ENCODE data around the gene IGF1R. TPM values are rescaled to one million over a fixed set of nuclear protein-coding genes. Genes with fewer than 3 reads are reported as not detected.

IGF1R gene
- total and polyA plus RNA-seq, 2 of the 8 experiments (the other 6 are each of a cell fraction or from before 2014, with no cell fraction given), result 32.9 to 109 TPM

- no peaks in the 10 kb centered on the region for H4K20me1 ChIP-seq (replicated peaks in 1 of 2; ENCODE audit: control insufficient read depth in 1 of 2, insufficient read depth in 2 of 2, low read length in 2 of 2)
- H3K4me1 ChIP-seq (replicated peaks in 1 of 4; ENCODE audit: control insufficient read depth in 3 of 4, insufficient read depth in 4 of 4, low read length in 3 of 4), result no peaks in the 10 kb centered on the region
- H3K23me2 ChIP-seq (ENCODE audit: low read depth, low read length), result no peaks in the 10 kb centered on the region
- H3K4me2 ChIP-seq (ENCODE audit: insufficient read depth in 1 of 2, low read depth in 2 of 2, low read length in 2 of 2), result no peak overlapping the region
- FAIRE-seq (no peak), DNase-seq (ENCODE audit: low read depth in 1 of 2, low spot score in 2 of 2) (no peak)
- no peak overlapping the region for H2BK12ac ChIP-seq (ENCODE audit: low read depth, low read length)
- POLR2A ChIA-PET (ENCODE audit: partially characterized antibody), result no interaction called here
- H3K18ac ChIP-seq (ENCODE audit: extremely low read depth, low read length), result no peak overlapping the region
- H3K79me2 ChIP-seq (ENCODE audit: control insufficient read depth in 1 of 2, insufficient read depth in 2 of 2, low read length in 2 of 2), result no peaks in the 10 kb centered on the region
- H3K36me3 ChIP-seq (ENCODE audit: control insufficient read depth in 2 of 4, insufficient read depth in 4 of 4, low read length in 3 of 4), result peaks cover 8 to 38% (median 30%) of the 10 kb centered on the region in 4 experiments; a peak in 7 of 8 replicates
- peaks cover 3 to 10% of the 10 kb centered on the region in 2 experiments; a peak in 1 of 4 replicates for H3K9me3 ChIP-seq (ENCODE audit: insufficient read depth in 2 of 2, low read depth in 1 of 2, low read length in 1 of 2)
- H3K27ac ChIP-seq (ENCODE audit: low read depth, low read length), result no peak overlapping the region
- no peaks in the 10 kb centered on the region for H3K27me3 ChIP-seq (replicated peaks in 1 of 4; ENCODE audit: control insufficient read depth in 3 of 4, extremely low read depth in 1 of 4, insufficient read depth in 3 of 4, low read length in 3 of 4)
- no peak overlapping the region for H3K14ac ChIP-seq (ENCODE audit: insufficient read length)
- H3K23ac ChIP-seq (ENCODE audit: insufficient read length), result no peak overlapping the region
- no peak overlapping the region for H4K5ac ChIP-seq (ENCODE audit: insufficient read length, low read depth, low read length)
- TF ChIP-seq ATF3 (IDR thresholded peaks at IDR 0.05; ENCODE audit: insufficient read depth, low read depth, low read length) (no peak), RNF2 (IDR thresholded peaks at IDR 0.05; ENCODE audit: borderline replicate concordance, low read depth, low read length, missing control alignments, poor library complexity, severe bottlenecking) (no peak), NRF1 (IDR thresholded peaks at IDR 0.05; ENCODE audit: low read depth, low read length) (no peak), TEAD4 (IDR thresholded peaks at IDR 0.05; ENCODE audit: low read depth, low read length) (no peak), FOSL1 (IDR thresholded peaks at IDR 0.05; ENCODE audit: insufficient read depth, low read depth, low read length) (no peak), SIX5 (IDR thresholded peaks at IDR 0.05; ENCODE audit: low read depth, low read length) (no peak), NANOG (IDR thresholded peaks at IDR 0.05; ENCODE audit: insufficient read depth, low read depth, low read length, poor library complexity, severe bottlenecking) (no peak), SRF (IDR thresholded peaks at IDR 0.05; ENCODE audit: low read depth, low read length) (no peak), CEBPB (IDR thresholded peaks at IDR 0.05; ENCODE audit: low read depth, low read length) (no peak), PHF8 (conservative IDR thresholded peaks at IDR 0.05; ENCODE audit: low read depth, low read length) (no peak), KDM1A (IDR thresholded peaks at IDR 0.05; ENCODE audit: borderline replicate concordance, low read length) (no peak)
- TF ChIP-seq, protein P1, sequence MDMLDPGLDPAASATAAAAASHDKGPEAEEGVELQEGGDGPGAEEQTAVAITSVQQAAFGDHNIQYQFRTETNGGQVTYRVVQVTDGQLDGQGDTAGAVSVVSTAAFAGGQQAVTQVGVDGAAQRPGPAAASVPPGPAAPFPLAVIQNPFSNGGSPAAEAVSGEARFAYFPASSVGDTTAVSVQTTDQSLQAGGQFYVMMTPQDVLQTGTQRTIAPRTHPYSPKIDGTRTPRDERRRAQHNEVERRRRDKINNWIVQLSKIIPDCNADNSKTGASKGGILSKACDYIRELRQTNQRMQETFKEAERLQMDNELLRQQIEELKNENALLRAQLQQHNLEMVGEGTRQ (IDR thresholded peaks at IDR 0.05; ENCODE audit: low read length), result no peak
- H2BK120ac ChIP-seq (replicated peaks; ENCODE audit: low read depth, low read length), result no peak overlapping the region
- no peak overlapping the region for H2BK5ac ChIP-seq (ENCODE audit: low read depth, low read length)
- CTCF ChIA-PET (ENCODE audit: partially characterized antibody), result interaction anchor here (1.3 to 1.4 kb wide), 2 partner anchors 16 to 116 kb away, joined by 3 read pairs; no protein-coding TSS in a partner anchor
- H2BK20ac ChIP-seq (ENCODE audit: low read length), result no peak overlapping the region
- no peak overlapping the region for H3K4ac ChIP-seq (replicated peaks; ENCODE audit: insufficient read length, low read depth, low read length)
- H3K56ac ChIP-seq (replicated peaks; ENCODE audit: insufficient read length, low read depth, low read length), result no peak overlapping the region
- WGBS, 2 experiments (ENCODE audit: extremely low coverage in 1 of 2, insufficient coverage in 1 of 2, insufficient read length in 1 of 2, insufficient replicate concordance in 2 of 2, low coverage in 1 of 2, low lambda C conversion rate in 2 of 2, missing lambda C conversion rate in 1 of 2), result 91% methylated on average over 8 of the region's 8 CpGs; no CpG with 5 or more reads in 1 of the 2 experiments
- H2AK5ac ChIP-seq (ENCODE audit: low read depth, low read length), result no peak overlapping the region
- no peak overlapping the region for H3K9ac ChIP-seq (replicated peaks in 1 of 4; ENCODE audit: extremely low read depth in 1 of 4, low read depth in 3 of 4, low read length in 3 of 4)
- H2AFZ ChIP-seq (ENCODE audit: low read length), result no peak overlapping the region
- no peak overlapping the region for H2BK15ac ChIP-seq (ENCODE audit: low read length)
- no peaks in the 10 kb centered on the region; the same call in 1 of the 2 replicates for H3K79me1 ChIP-seq (ENCODE audit: low read depth, low read length)
- no peak overlapping the region for H4K91ac ChIP-seq (replicated peaks; ENCODE audit: insufficient read length, low read length)
- no peak overlapping the region for H4K8ac ChIP-seq (ENCODE audit: extremely low read depth, insufficient read depth, low read length)
- no peak overlapping the region for H3K4me3 ChIP-seq (ENCODE audit: extremely low read depth in 1 of 4, insufficient read depth in 2 of 4, low read depth in 3 of 4, low read length in 4 of 4)
Measured at GRCh38 chr15:98963444-98963843, 315.1 kb downstream of the IGF1R start.
